ENCODE measurements around the gene LHPP. TPM values are rescaled to one million over a fixed set of nuclear protein-coding genes. Genes with fewer than 3 reads are reported as not detected.

LHPP gene
- total RNA-seq, 1 experiment from 2014 or later = 17.3 TPM

DNA sequence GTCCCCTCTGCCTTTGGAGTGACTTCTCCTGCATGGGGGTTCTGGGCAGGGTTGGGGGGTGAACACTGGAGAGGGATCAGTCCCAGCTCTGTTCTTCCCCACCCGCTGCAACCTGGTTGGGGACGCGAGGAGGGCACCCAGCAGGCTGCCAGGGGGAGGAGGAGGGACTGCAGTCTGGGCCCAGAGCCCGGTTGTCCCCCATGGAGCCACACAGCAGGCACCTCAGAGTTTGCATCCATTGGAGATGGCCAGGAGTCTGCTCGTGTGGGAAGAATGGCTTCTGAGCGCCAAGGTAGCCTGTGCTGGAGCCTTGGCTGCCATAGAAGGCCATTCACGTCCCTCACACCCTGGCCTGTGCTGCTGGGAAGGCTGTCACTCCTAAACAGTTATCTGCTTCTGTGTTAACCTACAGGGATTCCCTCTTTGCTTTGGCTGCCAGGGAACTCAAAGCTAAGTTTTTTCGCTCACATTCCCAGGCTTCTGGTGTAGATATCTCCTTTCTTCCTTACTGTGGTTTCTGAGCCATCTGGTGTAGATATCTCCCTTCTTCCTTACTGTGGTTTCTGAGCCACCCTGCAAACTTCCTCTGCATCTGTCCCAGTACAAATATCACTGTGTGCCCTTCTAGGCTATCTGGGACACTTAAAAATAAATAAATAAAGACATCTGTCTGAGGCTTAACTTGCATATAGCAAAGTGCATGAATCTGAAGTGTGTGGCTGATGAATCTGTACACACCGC lies 133.7 kb downstream of the LHPP start:
- DNase-seq (ENCODE audit: low spot score) = no peak
- in situ Hi-C loops (cut with HindIII; ENCODE audit: low sequenced_read_pairs) = no loop called here

DNA sequence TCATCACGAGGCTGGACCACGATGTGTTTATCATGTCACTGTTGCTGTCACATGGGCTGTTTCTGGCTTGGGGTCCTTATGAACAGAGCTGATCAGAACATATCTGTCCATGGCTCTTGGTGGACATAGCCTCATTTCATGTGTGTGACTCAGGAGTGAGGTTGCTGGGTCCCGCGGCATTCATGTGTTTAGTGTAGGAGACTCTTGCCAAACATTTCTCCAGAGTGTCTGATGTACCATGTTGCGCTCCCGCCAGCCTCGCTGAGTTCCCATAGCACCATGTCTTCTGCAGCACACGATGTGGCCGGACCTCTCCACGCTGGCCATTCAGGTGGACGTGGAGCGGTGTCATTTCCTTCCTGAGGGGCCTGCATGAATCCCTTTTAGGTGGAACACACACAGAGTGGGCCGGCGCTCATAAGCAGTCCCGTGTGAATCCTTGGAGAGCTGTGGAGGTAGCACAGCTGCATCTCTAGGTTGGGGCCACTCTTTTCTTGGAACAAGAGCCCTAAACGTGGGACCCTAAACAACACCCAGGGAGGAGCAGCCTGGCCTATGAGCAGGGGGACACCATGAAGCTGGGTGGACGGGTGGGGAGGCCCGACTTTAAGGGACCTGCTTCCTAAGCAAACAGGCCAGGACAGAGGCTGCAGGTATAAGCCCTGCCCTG lies 134.6 kb downstream of the LHPP start:
- in situ Hi-C loops (cut with HindIII; ENCODE audit: low sequenced_read_pairs) = no loop called here
- no peak for DNase-seq (ENCODE audit: low spot score)

GRCh38 chr10:124596962-124597845 lies 135.6 kb downstream of the LHPP start:
- in situ Hi-C loops (cut with HindIII; ENCODE audit: low sequenced_read_pairs) = no loop called here
- DNase-seq (ENCODE audit: low spot score) = no peak

DNA sequence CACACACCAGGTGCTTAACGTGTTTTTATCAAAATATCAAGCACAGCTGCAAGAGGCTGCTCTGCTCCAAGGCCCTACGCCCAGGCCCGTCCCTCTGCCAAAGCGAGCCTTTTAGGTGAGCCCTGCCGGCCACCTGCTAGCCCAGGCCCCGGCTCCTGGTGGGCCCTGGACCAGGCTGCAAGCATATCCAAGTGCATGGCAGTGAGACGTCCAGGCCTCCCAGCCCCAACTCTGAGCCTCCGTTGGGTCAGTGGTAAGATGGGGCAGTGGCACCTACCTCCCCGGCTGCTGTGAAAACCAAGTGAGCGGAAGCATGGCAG lies 136.2 kb downstream of the LHPP start:
- DNase-seq (ENCODE audit: low spot score) = no peak
- in situ Hi-C loops (cut with HindIII; ENCODE audit: low sequenced_read_pairs) = no loop called here

GRCh38 chr10:124598196-124598595 lies 136.6 kb downstream of the LHPP start:
- in situ Hi-C loops (cut with HindIII; ENCODE audit: low sequenced_read_pairs) = no loop called here
- no peak for DNase-seq (ENCODE audit: low spot score)

DNA sequence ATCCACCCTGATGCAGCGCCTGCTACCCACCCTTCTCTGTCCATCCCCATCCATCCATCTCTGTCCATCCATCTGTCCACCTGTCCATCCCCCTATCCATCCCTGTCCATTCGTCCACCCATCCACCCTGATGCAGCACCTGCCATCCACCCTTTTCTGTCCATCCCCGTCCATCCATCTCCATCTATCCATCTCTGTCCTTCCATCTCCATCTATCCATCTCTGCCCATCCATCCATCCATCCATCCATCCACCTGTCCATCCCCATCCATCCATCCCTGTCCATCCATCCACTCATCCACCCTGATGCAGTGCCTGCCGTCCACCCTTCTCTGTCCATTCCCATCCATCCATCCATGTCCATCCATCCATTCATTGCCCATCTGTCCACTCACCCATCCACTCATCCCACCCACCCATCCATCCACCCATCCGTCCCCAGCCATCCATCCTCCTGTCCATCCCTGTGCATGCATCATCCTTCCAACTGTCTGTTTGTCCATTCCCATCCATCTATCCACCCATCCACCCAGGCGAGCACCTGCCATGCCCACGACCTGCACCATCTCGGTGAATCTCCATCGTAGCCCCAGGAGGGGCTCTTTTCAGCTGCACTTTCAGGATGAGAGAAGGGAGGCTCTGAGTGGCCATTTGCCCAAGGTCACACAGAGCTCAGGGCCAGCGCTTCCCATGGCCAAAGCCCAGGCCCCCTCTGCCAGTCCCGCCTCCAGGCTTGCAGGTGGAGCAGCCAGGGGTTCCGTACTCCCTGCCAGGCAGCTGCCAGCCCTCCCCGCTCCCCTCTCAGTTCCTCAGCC lies 137.4 kb downstream of the LHPP start:
- DNase-seq (ENCODE audit: low spot score) = no peak

GRCh38 chr10:124599588-124600050 lies 138.0 kb downstream of the LHPP start:
- DNase-seq (ENCODE audit: low spot score) = no peak
- in situ Hi-C loops (cut with HindIII; ENCODE audit: low sequenced_read_pairs) = no loop called here

More for the DNA sequence above, 137.4 kb downstream of the LHPP start:
- in situ Hi-C loops (cut with HindIII; ENCODE audit: low sequenced_read_pairs) = no loop called here

- in situ Hi-C loops (cut with HindIII; ENCODE audit: low sequenced_read_pairs) = no loop called here
- no peak for DNase-seq (ENCODE audit: low spot score)
Measured at GRCh38 chr10:124600051-124600880, 138.6 kb downstream of the LHPP start.

DNA sequence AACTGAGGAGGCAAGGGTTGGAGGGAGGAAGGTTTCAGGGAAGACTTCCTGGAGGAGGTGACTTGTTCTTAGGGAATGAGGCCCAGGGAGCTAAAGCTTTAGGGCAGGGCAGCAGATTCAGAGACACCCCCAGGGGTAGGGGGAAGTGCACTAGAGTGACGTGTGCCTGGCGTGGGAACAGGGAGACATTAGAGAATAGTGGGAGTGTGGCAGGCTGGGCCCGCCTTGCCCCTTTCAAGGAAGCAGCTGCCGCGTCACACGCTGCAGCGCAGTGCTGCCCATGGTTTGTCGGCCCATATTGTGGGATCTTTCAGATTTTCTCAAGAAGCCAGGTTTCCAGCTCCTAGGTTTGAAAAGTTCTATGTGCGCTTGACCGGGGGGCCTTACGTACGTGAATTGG lies 139.4 kb downstream of the LHPP start:
- in situ Hi-C loops (cut with HindIII; ENCODE audit: low sequenced_read_pairs) = no loop called here
- DNase-seq (ENCODE audit: low spot score) = no peak

DNA sequence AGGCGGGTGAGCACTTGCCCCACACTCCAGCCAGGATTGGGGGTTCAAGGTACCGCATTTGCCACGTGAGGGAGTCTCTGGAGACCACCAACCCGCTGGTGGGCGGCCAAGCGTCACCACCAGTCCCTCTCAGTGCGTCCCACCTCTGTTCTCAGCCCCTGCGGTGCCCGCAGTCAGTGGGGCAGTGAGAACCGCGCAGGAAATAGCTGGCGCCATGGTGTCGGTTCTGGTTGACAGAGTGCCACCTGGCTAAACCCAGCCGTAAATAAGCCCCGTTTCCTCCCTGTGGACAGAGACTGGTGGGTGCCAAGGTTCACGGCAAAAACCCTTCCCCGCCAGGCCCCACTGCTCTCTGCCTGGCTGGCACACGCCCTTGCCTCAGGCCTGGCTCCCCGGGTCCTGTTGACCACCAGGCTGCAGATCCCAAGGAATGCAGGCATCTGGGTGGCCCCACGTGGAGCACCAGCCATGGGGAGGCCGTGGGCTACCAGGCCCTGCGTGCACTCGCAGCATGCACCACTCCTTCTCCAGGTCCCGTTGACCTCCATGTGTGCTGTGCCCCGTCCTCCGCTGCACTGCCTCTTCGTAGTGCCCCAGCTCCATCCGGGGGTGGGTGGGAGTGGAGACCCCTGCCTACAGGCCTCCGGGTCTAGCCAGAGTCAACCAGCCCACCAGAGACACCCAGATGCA lies 140.0 kb downstream of the LHPP start:
- in situ Hi-C loops (cut with HindIII; ENCODE audit: low sequenced_read_pairs) = no loop called here
- no peak for DNase-seq (ENCODE audit: low spot score)

DNA sequence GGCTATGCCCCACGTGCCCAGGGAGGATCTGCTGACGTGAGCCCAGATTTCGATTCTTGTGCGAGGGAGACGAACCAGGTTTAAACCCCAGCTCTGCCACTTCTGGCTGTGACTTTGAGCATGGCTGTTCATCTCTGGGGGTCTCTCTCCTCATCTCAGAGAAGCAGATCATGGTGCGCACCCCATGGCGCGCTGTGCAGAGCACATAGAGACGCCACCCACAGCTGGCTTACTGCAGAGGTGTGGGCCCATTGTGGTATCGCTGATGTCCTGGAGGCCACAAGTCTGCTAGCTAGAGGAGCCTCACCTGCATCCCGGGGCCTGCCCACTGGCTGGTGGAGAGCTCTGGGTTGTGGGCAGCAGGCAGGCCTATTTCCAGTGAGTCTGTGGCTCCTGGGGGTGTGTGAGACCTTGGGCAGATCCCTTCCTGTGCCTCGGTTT lies 140.5 kb downstream of the LHPP start:
- in situ Hi-C loops (cut with HindIII; ENCODE audit: low sequenced_read_pairs) = no loop called here
- DNase-seq (ENCODE audit: low spot score) = no peak

DNA sequence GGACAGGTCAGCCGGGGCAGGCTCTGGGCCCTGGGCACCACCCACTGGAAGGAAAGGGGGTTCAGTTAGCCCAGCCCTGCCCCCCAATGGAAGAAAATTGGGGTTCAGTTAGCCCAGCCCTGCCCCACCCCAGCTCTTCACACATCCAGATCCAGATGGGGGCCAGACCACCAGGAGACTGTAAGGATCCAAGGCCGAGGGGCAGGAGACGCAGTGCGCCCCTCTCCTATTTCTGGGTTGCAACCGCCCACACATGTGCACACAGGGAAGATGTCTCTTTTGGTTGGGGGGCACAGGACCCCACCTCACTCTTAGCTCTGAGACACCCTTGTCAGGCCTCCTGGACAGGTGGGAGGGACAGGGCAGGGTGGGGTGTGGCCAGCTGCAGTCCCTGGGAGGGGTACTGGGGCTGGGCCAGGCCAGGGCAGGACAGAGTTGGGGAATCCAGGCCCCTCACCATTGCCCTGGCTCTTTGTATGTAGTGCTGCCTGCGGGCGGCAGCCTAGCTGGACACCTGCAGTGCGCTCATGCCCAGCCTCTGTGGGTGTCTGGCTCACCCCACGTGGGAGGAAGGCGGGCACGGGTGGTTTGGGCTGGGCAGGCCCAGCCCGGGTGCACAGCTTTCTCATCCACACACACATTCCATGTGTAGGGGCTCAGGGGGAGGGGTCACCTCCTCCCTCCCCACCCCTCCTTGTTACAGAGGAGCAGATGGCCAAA lies 141.2 kb downstream of the LHPP start:
- in situ Hi-C loops (cut with HindIII; ENCODE audit: low sequenced_read_pairs) = no loop called here
- no peak for DNase-seq (ENCODE audit: low spot score)

DNA sequence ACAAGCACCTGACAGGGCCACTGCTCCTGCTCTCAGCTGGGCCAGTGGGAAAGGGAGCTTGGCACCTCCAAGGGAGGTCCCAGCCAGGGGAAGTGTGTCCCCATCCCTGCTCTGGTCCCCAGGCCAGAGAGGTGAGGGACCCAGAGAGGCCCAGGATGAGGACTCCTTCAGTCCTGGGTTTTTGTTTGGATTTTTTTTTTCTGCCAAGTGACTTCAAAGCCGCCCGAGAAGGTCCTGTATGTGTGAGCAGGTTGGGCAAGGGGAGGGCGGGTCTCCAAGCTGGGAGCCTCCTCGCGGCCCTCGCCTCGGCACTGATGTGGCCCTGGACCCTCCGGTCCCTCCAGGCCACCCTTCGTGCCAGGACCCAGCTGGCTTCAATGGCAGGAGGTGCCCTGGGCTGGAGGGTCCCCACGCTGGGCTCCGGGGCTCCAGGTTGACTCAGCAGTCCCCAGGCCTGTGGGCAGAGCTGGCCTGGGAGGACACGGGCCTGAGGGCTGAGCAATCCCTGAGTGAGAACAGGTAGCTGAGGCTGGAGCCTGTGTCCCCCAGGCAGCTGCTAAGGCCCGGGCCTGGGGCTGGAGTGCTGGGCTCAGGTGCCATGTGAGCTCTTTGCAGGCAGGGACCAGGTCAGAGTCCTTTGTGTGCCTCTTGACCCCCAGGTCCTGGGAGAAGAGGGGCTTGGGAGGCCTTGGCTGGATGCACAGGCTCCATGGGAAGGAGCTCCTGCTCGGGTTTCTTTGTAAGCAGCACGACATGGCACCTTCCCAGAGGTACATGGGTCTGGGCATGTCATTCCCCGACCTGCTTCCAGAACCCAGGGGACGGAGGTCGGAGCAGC lies 142.0 kb downstream of the LHPP start:
- DNase-seq (ENCODE audit: low spot score) = no peak
- in situ Hi-C loops (cut with HindIII; ENCODE audit: low sequenced_read_pairs) = no loop called here

GRCh38 chr10:124604214-124605000 lies 142.8 kb downstream of the LHPP start:
- no peak for DNase-seq (ENCODE audit: low spot score)
- in situ Hi-C loops (cut with HindIII; ENCODE audit: low sequenced_read_pairs) = no loop called here

DNA sequence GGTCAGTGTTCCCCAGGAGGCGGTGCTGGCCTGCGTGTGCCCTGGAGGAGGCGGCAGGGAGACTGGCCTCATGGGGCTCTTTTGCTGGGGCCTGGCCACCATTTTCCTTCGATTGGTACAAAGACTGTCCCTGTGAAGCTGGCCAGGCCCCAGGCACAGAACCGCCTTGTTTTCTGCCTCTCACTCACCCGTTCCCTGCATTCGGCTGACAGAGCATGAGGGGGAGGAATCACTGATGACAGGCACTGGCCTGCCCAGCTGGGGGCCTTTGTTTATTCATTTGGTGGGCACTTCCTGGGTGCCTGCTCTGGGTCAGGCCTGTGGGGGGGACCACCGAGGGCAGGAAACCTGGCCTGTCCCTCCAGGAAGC lies 143.4 kb downstream of the LHPP start:
- no peak for DNase-seq (ENCODE audit: low spot score)
- in situ Hi-C loops (cut with HindIII; ENCODE audit: low sequenced_read_pairs) = no loop called here

DNA sequence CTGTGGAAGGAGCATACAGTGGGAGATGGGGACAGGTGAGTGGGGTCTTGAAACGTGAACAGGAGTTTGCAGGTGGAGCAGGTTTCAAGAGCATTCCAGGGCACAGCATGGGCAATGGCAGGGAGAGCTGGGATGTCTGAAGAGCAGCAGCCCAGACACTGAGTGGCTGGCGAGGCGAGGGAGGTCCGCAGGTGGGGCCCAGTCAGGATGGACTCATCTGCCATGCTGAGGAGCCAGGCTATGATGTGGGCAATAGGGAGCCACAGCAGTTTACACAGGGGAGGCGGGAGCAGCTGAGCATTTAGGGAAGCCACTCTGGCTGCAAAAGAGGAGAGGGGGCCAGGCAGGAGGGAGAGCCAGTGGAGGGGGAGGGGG lies 143.8 kb downstream of the LHPP start:
- in situ Hi-C loops (cut with HindIII; ENCODE audit: low sequenced_read_pairs) = no loop called here
- DNase-seq (ENCODE audit: low spot score) = no peak

Data from G401 (cell line).